Gastroesophageal sphincter (tissue), 3 donors: ENCODE data around the gene PTGDS.

Source experiments
- POLR2AphosphoS5 ChIP-seq: sonication (generic); formaldehyde crosslinking; IDR thresholded peaks from one replicate; pipeline ENCODE4 v1.6.1; 2017; ENCODE audit warnings: antibody characterized with exemption
- TF ChIP-seq, protein P1 (sequence below), 4 experiments: fragments of 200-600 bp in 2 of 4; fragments of 450-650 bp in 2 of 4; sonication (generic) in 1 of 4; IDR thresholded peaks; one replicate each; pipeline ENCODE4 v1.5.1; 2017 to 2019; ENCODE audit warnings: antibody characterized with exemption in 4 of 4, mild to moderate bottlenecking in 2 of 4, moderate library complexity in 2 of 4

DNA sequence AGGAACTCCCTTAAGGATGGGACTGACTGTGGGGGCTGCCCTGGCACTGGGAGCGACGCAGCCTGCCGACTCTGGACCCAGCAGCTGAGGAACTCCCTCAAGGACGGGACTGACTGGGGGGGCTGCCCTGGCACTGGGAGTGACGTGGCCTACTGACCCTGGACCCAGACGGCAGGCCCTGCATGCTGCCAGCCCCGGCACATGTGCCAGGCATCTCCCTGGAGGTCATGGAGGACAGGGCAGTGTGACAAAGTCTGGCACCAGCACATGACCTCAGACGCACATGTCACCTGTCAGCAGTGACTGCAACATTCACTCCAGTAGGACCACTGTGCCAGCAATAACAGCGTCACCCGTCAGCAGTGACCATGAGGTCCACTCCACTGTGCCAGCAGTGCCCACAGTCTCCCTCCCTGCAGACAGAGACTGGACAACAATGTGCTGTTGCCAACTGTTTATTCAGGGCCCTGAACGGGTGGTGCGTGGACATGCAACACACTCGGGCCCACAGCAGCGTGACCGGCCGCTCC, 37.2 kb upstream of the PTGDS start:
- TF ChIP-seq, protein P1, sequence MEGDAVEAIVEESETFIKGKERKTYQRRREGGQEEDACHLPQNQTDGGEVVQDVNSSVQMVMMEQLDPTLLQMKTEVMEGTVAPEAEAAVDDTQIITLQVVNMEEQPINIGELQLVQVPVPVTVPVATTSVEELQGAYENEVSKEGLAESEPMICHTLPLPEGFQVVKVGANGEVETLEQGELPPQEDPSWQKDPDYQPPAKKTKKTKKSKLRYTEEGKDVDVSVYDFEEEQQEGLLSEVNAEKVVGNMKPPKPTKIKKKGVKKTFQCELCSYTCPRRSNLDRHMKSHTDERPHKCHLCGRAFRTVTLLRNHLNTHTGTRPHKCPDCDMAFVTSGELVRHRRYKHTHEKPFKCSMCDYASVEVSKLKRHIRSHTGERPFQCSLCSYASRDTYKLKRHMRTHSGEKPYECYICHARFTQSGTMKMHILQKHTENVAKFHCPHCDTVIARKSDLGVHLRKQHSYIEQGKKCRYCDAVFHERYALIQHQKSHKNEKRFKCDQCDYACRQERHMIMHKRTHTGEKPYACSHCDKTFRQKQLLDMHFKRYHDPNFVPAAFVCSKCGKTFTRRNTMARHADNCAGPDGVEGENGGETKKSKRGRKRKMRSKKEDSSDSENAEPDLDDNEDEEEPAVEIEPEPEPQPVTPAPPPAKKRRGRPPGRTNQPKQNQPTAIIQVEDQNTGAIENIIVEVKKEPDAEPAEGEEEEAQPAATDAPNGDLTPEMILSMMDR (IDR thresholded peaks at IDR 0.05), result no peak
- TF ChIP-seq POLR2AphosphoS5, result no peak
